Kasumi-1 (cell line): ENCODE measurements around the gene AP1S3.

ENCODE experiments used
- DNase-seq, 2 experiments: peaks; one replicate each; lab custom pipeline; 2025; lab: John Stamatoyannopoulos, UW

Gene AP1S3

DNA sequence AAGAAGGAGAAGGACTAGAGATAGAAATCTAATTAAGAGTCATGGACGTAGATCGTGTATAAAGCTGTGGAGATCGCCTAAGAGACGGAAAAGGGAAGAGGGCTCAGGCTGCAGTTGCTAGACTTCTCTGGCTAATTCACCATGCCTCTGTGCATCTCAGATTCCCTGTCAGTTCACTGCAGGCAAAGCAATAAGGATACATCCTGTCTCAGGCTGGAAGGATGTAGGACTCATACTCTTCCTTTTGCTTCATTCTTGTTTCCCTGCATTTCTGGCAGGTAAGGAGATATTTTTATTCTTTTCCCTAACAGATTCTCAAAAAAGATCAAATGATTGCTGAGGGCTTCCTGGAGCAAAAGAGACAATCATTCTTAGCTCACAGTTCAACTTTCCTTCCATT is 112.5 kb downstream of the AP1S3 start:
- no peak for DNase-seq

DNA sequence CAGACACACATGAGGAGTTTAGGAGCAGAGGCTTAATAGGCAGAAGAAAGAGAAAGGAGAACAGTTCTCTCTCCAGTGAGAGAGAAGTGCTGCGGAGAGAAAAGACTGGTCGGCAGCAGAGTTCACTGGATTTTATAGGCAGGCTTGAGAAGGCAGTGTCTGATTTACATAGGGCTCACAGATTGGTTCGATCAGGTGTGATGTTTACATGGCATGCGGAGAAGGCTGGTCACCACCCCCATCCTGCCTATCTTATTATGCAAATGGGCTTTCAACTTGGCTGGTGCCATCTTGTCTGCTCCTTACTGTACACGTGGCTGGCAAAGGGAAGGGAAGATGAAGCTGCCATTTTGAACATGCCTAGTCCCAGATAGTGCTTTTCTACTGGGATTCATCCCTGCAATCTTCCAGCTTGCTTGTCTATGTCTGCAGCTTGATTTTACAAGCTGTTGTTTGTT is 113.4 kb downstream of the AP1S3 start:
- DNase-seq: no peak

DNA sequence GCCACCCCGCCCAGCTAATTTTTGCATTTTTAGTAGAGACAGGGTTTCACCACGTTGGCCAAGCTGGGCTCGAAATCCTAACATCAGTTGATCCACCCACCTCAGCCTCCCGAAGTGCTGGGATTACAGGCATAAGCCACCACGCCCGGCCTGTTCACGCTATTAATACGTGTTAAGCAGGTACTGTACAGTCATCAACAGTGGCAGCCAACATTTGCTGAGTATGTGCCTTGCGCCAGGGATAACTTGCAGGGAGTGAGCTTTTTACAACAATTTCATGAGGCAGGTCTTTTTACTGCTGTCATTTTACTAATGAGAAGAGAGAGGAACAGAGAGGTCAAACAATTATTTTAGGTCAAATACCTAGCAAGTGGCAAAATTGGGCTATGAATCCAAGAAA is 115.2 kb downstream of the AP1S3 start:
- DNase-seq: no peak

DNA sequence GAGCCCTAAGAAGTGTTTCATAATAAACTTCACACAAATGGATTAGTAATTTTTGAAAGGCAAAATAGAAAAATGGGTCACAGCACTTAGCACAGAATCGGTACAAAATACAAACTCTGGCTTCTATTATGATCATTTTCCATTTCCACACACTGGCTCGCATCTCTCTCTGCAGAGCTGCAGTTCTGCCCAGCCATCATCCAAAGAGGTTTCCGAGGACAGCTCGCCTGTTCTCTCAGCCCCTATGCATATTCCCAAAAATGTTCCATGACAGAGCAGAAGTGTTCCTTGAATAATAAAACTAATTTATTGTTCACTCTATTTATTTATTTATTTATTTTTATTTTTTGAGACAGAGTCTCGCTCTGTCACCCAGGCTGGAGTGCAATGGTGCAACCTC is 115.6 kb downstream of the AP1S3 start:
- DNase-seq: no peak

DNA sequence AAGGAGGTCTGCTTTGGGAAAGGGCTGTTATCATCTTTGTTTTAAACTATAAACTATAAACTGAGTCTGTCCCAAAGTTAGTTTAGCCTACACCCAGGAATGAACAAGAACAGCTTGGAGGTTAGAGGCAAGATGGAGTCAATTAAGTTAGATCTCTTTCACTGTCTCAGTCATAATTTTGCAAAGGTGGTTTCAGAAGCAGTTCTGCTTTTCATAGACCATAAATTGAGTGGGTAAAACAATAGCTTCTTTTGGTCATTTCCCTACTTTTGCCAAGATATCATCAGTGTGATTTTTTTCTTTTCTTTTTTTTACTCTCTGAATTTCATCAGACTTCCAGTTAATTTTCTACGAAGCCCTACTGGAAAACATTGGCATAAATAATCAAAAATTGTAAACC is 117.0 kb downstream of the AP1S3 start:
- DNase-seq: no peak

DNA sequence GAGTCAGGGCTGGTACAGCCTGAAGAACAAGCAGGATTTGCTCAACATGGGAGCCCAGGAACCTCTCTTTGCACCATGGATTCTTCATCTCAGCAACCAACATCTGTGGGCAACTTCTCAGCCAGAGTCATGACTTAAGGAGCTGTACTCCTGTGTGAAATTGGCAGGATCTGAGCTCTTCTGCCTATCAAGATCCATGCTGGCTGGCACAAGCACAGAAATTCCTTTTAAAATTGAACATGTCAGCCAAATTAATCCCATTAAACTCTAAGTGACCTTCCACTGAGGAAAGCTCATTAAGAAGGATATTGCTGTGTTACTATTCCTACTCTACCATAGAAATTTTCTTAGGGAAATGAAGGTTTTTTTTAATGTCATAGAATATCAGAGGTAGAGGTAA is 124.7 kb downstream of the AP1S3 start:
- no peak for DNase-seq

DNA sequence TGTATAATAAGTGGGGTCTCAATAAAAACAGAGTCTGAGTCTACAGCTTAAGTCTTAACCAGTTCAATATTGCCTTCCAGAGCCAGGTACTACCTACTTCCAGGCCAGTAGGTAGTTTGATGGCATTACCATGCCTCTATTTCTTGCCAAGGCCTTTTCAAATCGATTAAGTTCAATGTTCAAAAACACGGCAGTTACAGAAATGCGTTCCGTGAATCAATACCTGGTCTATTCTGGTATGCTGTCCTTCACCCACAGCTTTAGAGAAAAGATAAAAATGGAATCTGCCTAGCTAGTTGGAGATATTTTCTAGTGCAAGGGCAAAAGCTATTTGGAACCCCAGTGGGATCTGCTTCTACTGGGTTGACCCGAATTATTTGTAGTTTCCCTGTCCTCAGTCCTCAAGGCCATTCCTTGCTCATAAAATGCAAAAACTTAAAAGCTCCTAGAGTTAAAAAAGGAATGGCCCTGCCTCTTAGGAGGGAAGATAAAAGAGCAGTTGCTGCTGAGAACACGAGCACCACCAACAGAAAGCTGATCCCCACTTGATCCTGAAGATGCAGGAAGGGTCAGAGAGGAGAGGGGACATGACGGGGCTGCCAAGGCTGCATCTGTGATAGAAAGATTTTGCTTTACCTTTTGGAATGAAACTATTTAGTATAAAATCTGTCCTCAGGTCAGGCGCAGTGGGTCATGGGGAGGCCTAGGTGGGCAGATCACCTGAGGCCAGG is 125.6 kb downstream of the AP1S3 start:
- no peak for DNase-seq
